Stimulated activated CD4-positive, alpha-beta T cell treated with anti-CD3 and anti-CD28 coated beads, Interleukin-15, amount 100 ng/mL, for 24 hours (primary cell): ENCODE data around the gene IQCM.
"Not testable (repeated sequence)": the region's sequence is repeated elsewhere in the genome, so short reads cannot be mapped to it uniquely, and the experiment has no call there.

Source experiments
- DNase-seq: peaks from one replicate; pipeline ENCODE4 v3.0.0-alpha.2; 2020

Gene IQCM

DNA sequence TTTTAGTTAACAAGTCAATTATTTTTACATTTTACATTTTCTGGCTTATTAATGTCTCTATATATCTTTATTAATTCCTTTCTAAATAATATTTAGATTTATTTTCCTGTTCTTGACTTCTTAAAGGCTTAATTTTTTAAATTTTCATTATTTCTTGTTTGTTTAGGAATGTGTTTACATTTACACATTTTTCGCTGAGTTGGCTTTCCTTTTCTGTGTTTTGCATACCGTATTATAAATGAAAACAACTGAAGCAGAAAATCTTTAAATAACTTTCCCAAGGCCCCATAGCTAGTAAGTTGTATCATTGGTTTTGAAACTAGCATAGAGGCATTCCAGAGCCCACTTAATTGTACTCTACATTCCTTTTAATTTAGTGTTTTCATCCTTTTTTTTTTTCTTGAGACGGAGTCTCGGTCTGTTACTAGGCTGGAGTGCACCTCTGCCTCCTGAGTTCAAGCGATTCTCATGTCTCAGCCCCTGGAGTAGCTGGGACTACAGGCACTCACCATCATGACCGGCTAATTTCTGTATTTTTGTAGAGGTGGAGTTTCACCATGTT lies 261.6 kb downstream of the IQCM start:
- DNase-seq: no peak

DNA sequence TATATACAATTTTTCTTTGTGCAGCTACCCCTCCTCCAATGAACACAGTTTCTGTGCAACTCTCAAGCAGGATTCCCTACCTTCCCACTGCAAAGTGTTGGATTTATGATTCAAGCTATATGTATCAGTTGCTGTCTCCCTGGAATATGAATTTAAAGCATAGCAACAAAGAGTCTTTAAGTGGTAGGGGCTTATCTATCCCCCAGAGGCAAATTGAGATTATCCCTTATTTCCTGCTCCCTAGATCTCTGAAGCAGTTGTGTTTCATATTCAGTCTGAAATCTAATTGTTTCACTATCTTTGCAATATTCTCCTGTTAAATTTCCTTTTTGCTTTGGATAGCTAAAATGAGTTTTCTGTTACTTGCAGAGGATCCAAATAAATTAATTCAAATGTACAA lies 263.0 kb downstream of the IQCM start:
- no peak for DNase-seq

- no peak for DNase-seq
Observed at GRCh38 chr4:149549911-149550310, 265.7 kb downstream of the IQCM start.

- DNase-seq: no peak
Observed at GRCh38 chr4:149534779-149535178, 280.9 kb downstream of the IQCM start.

GRCh38 chr4:149531861-149532260 lies 283.8 kb downstream of the IQCM start:
- no peak for DNase-seq

DNA sequence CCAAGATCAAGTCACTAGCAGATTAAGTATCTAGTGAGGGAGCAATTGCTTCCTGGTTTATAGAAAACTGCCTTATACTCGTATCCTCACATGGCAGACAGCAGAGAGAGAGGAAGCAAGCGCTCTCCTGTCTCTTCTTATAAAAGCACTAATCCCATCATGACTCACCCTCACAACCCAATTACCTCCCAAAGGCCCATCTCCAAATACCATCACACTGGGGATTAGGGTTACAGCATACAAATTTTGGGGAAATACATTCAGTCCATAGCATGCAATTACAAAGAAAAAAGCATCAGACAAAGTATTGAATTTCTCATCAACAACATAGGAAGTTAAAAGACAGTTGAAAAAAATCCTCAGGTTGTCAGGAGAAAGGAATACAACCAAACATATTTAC lies 292.6 kb downstream of the IQCM start:
- no peak for DNase-seq

DNA sequence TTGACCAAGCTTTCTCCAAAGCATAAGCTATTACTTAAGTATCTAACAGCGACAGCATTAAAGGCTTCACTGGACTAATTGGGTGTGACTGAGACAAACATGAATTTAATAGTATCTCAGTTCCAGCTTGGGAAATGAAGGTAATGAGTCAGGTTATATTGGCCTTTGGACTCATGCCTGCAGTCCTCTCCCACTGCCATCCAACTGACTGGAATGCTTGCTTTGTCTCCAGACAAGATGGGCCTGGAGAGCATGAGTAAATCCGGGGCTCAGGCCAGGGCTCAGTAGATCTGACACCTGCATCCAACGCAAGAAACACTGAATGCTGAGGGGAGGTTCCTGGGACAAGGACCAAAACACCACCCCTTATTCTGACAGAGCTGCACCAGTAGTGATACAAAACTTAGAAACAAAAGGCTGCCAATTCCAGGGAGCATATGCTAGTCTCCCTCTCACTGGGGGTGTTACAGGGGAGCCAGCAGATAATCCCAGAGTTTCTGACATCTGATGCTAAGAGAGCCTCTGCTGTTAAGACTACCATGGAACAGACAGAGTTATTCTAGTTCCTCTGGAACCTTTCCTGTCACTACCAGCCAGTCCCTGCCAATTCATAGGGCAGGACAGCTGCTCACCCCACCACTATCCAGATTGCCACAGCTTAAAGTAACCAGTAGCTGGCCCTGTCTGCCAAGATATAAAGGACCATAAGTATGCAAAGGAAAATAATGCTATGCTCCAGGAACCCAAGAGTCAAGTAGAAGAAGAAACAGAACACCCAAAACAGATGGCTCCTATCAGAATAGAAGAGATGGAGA lies 293.8 kb downstream of the IQCM start:
- no peak for DNase-seq

DNA sequence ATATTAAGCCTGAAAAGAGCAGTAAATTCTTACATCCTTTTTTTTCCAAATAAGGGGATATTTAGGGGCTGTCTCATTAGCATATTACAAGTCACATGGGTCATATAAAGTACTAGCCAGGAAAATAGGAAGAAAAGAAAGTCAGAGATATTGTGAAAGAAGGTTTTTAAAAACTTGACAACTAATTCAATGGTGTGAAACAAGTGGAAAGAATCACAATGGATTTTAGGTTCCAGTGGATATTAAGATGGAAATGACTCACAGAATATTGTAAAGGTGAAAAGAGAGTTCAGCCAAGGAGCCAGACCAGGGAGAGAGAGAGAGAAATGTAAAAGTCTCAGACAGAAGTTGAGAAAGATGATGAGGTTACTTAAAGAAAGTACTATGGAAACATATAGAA lies 297.2 kb downstream of the IQCM start:
- no peak for DNase-seq

DNA sequence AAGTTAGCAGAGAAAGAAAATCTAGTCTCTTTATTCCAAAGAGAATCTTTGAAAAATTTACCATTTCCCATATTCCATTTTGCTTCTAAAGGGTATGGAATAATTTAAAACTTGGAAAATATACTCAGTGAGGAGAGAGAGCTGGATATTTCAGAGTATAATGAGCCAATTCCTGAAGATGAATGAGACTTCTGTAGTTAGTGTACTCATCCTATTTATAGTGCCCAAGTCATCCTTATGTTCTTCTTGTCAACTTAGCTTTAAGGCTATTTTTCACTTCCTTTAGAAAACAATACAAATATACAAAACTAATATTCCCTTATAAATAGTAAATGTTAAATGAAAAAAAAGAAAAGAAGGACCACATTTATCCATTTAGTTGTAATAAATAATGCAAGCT lies 302.6 kb downstream of the IQCM start:
- no peak for DNase-seq

- no peak for DNase-seq
Observed at GRCh38 chr4:149512501-149512900, 303.1 kb downstream of the IQCM start.

DNA sequence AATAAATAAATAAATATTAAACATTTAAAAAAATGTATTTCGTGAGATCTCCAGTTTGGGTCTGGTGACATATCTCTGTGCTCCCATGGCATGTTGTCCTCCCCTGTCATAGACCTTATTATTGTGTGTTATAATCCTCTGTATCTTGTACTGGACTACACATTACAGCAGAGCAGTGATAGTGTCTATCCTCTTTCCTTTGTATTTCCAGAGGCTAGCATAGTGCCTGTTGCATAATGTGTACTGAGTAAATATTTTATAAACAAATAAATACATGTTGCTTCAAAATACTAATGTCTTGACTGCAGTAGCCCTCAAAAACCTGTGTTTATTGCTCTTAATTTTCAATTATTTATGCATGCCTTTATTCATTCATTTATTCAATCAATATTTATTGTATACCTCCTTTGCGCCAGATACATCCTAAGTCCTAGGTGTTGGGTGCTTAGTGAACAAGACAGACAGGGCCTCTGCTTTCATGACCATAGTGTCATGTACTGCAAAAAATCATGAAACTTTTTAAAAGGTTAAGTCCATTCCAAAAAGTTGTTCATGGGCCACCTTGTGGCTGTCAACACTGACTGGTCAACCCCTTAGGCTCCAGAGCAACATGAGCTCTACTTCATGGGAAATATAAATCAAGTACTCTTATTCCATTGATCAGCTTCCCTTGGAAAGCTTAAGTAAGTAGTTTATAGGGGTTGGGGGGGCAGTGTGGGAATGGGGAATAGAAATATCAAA lies 303.9 kb downstream of the IQCM start:
- DNase-seq: no peak

DNA sequence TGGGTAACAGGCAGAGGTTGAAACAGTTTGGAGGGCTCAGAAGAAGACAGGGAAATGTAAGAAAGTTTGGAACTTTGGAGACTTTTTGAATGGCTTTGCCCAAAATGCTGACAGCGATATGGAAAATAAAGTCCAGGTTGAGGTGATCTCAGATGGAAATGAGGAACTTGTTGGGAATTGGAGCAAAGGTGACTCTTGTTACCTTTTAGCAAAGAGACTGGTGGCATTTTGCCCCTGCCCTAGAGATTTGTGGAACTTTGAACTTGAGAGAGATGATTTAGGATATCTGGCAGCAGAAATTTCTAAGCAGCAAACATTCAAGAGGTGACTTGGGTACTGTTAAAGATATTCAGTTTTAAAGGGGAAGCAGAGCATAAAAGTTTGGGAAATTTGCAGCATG lies 308.3 kb downstream of the IQCM start:
- not testable (repeated sequence) for DNase-seq

GRCh38 chr4:149500806-149501205 lies 314.8 kb downstream of the IQCM start:
- no peak for DNase-seq

DNA sequence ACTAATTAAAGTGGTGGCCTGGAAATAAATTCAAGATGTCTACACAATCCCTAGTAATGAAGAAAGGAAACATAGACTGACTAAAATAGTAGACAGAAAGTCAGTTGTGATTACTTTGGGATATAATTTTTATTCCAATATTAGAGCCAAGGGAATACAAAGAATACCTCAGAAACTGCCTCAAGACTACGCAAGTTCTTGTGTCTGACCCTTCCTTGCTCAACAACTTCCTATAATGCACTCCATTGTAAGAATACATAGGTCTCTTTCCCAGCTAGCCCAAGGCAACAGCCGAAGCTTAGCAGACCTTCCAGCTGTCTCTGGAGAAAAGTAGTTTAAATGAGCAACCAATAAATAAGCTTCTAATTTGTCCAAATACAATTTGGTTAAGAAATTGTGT lies 315.9 kb downstream of the IQCM start:
- DNase-seq: no peak

GRCh38 chr4:149498246-149498645 lies 317.4 kb downstream of the IQCM start:
- no peak for DNase-seq

DNA sequence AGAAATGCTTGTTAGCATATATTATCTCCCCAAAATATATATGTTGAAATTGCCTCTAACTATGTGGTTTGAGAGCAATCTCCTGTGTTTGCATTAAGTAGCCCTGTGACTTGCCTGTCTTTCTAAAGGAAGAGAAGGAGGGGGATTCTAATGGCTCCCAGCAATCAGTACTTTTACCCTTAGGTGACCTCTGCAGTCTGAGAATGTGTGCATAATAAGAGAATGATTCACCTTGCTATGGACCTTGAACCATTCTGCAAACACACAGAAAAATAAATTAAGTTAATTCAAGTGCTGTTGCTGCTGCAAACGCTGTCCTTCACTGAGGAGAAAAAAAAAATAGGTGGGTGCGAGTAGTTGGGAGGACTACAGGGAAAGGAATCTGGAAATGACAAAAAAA lies 322.2 kb downstream of the IQCM start:
- DNase-seq: no peak

- no peak for DNase-seq
Observed at GRCh38 chr4:149489321-149489720, 326.3 kb downstream of the IQCM start.

- no peak for DNase-seq
Observed at GRCh38 chr4:149486861-149487260, 328.8 kb downstream of the IQCM start.

- not testable (repeated sequence) for DNase-seq
Observed at GRCh38 chr4:149468669-149469068, 347.0 kb downstream of the IQCM start.

DNA sequence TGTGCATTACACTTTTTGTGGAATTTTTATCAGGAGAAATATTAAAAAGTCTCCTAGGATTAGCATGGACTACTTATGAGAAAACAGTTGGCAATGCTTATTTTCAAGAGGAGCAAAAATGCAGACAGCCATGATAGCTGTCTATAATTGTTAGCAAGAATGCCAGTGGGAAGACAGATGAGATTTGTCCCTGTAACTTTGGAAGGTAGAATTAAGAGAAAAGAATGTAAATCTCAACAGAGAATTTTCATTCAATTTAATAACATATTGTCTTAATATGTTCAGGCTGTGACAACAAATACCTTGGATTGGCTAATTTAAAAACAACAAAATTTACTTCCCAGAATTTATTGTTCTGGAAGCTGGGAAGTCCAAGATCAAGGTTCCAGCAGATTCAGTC lies 349.2 kb downstream of the IQCM start:
- DNase-seq: no peak

- no peak for DNase-seq
Observed at GRCh38 chr4:149465955-149466354, 349.7 kb downstream of the IQCM start.

DNA sequence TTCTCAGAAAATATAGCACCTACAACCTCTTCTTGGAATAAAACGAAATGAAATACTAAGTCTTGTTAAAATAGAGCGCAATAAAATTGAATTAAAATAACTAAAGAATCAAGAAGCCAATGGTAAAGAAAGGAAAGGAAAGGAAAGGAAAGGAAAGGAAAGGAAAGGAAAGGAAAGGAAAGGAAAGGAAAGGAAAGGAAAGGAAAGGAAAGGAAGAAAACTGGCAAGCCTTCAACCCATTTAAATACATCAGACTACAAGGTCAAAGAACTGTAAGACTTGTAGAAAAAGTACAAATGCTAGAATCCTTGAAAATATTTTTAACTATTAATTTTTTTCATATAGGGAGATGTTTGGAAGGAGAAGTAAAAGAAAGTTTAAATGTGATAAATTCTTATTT lies 372.1 kb downstream of the IQCM start:
- DNase-seq: no peak

DNA sequence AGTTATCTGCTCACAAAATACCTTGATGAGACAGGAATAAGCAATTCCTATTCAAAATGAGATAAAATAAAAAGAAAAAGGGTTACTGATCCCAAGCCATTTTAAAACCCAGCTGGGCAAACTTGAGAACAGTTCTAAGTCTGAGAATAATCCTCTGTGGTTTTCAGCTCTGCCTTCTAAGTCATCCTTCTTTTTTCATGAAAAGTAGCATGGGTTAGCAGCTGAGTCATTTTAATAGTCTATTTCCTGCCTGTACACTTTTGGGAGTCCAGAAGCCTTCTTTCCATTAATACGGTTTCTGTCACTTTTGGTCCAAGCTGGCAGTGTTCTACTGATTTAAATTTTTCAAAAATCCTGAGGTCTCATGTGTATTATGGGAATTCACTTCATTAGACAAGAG lies 374.3 kb downstream of the IQCM start:
- DNase-seq: no peak

- DNase-seq: no peak
Observed at GRCh38 chr4:149426461-149426860, 389.2 kb downstream of the IQCM start.
